Pulmonary artery endothelial cell (primary cell): ENCODE measurements around the gene PDLIM5. TPM values are rescaled to one million over a fixed set of nuclear protein-coding genes. Genes with fewer than 3 reads are reported as not detected.
"Not testable (repeated sequence)": the region's sequence is repeated elsewhere in the genome, so short reads cannot be mapped to it uniquely, and the experiment has no call there.

Experiments
- DNase-seq: peaks from one replicate; pipeline ENCODE4 v3.0.0-alpha.2; 2011; ENCODE audit warnings: low read depth, low spot score
- total RNA-seq: library from RNA; depleted of rRNA; stranded (reverse); fragments of >200 nt; gene quantifications from 2 replicates; pipeline ENCODE4 v1.2.3, GENCODE V29; 2014

The PDLIM5 gene
- 175 and 177 TPM in 2 replicates for total RNA-seq

DNA sequence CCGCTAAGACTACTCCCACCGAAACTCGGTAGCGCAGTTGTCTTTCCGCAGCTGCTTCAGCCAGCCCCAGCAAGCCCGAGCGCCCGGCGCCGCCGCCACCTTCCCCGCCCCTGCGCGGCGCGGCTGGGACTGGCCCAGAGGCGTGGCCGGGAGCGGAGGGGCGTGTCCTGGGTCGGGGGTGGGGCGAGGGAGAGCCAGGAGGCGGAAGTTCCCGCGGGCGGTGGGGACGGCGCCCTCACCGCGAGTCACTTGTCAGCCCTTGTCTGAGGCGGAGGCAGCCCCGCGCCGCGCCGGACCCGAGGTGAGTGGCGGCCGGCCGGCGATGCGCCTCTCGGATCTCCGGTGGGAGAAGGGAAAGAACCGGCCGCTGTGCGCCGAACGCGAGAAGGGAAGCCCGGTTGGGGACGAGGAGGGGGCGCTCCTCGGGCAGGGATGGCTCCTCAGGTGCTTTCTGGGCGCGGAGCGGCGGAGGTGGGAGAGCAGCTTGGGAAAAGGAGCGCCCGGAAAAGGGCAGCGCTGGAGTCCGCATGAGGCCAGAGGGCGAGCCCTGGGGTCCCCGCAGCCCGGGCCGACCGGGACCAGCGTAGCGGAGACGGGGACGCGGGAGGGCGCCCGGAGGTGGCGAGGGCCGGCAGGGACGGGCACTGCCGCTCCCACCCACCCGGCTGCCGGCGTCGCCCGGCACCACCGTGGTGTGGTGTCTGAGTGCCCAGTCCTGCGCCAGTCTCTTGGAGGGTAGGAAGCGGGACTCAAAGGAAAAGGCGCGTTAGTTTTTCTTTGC, at the start of gene PDLIM5:
Gene PDLIM5, plus strand, starts transcription at position 248 of the 781 bp plus-strand sequence. CDS start 3,347 bp downstream, outside the sequence.
- DNase-seq, result peak; percentile 67

DNA sequence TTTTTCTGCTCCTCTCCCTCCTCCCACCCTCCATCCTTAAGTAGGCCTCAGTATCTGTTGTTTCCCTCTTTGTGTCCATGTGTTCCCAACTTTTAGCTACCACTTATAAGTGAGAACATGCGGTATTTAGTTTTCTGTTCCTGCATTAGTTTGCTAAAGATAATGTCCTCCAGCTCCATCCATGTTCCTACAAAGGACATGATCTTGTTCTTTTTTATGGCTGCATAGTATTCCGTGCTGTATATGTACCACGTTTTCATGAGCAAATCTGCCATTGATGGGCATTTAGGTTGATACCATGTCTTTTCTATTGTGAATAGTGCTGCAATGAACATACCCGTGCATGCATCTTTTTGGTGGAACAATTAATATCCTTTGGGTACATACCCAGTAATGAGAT, 49.3 kb upstream of the PDLIM5 start:
- DNase-seq, result not testable (repeated sequence)

DNA sequence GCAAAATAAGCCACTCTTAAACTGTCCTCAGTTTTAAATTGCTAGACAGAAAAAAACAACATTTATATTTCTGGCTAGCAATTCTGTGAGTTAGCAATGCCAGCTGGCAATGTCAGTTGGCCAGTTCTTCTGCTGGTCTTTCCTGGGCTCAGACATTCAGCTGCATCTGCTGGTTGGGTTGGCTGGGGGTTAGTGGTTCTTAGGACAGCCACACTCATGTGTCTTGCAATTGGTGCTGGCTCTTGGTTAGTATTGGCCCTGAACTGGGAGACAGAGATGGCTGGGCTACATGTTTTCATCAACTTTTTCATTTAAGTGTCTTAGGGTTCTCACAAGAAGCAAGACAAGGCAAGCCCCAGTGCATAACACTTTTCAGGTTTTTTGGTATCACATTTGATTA, 48.0 kb upstream of the PDLIM5 start:
- no peak for DNase-seq

DNA sequence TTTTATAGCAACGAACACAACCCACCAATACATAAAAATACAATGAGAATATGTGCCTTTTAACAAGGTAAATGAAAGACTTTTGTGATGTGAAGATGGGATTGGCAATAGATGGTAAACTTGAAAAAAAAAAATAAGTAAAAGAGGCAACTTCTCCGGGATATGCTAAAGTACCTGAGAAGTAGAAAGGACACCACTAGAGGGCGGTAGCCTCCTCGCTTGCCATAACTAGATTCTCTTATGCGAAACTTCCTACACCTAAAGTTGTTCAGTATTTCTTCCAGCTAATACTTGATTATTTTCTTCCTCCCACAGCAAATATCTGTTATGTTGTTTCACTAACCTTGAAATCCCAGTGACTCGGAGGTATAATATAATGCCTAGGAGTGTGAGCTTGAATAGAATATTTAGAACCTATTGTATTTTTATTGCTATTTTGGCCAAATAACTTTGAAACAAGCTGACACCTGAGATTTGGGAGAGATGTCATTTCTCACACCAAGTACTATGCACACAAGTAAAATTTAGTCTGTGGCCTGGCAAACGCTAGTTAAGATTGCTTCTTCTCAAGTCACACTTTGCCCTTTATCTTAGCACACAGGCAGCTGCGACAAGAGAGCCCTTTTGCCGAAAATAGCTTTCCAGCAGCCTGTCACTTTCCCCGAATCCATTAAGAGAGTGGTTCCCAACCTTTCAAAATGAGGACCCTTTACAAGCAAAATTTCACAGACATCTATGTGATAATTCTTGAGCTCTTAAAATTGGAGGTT, 44.9 kb upstream of the PDLIM5 start:
- peak; percentile 67 for DNase-seq

DNA sequence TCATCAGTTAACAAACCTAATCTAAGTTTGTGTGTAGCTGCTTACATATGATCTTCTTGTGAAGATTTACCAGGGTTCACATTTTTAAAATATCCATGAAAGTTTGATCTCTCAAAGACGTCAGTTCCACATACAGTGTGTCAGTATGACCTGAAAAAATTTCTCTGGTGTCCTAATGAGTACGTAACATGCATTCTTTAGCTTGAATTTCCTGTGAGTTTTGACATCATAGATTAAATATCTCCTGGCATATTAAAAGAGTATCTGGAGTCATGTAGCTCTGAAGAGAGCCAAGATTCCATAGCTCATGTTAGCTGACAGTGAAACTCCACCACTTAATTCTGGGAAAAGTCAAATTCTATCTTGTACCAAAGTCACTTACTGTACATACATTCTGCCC, 43.9 kb upstream of the PDLIM5 start:
- DNase-seq, result no peak

DNA sequence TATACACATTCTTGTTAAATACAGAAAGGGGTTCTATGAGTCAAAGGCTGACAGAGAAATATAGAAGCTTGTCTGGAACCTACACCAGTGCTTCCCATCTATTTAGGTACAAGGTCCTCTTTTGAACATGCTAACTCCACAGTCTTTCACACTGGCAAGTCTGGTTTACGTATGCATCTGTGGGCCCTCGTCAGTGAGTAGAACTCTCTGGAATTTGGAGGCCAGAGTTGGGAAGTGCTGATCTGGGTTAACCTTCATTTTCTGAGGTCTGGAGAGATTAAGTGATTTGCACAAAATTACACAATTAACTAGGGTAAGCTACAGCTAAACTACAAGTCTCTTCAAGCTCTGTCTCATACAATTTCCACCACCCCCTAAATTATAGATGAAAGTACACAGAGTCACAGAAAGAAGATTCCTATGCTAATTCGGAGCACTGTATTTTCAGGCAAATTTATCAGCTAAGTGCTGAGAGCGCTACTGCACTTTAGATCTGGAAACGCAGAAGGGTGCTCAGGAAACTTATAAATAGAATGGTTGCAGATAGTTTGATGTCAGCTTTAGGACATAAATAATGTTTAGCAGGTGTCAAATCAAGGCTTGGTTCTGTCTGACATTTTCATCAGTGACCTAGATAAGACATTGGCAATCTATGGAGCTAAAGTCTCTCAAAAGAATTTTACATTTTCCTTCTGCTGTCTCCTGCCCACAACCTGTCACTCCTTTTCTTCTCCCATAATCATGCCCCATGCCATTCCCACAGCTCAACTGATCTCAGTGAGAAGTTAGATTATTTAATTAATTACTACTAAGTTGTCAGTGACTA, 43.0 kb upstream of the PDLIM5 start:
- no peak for DNase-seq

GRCh38 chr4:94409375-94409679, 42.4 kb upstream of the PDLIM5 start:
- DNase-seq, result no peak

DNA sequence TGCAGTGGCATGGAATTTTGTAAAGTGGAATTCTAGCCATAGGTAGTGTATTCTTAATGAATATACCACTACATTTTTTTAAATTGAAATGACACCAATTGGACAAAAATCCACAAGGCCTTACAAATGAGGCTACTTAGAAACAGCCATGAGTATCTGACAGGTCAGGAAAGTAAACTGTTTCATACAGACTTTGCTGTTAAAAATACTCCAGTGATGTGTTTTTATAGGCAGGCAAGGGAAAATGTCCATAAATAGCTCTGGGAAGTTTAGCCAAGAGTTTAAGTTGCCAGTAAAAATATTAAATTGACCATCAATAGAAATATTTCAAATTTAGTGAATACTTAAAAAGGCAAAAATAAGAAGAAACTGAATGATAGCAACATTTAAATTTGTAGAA, 41.8 kb upstream of the PDLIM5 start:
- DNase-seq, result no peak

- no peak for DNase-seq
These were observed 41.0 kb upstream of the PDLIM5 start for GRCh38 chr4:94410678-94411206.

DNA sequence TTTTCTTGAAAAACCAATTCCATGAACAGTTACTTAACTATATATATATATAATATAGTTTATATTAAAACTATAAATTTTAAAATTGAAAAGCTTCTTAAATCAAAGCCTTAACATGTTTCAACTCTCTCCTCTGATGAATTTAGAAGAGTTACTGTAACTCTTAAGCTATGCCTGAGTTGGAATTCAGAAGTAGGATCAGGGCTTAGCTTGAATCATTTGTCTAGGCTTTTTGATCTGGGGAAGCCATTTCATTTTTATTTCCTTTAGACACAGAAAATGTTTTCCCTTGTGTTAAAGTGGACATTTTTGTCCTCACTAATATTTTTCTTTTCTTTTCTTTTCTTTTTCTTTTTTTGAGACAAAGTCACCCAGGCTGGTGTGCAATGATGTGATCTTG, 40.4 kb upstream of the PDLIM5 start:
- DNase-seq, result no peak

DNA sequence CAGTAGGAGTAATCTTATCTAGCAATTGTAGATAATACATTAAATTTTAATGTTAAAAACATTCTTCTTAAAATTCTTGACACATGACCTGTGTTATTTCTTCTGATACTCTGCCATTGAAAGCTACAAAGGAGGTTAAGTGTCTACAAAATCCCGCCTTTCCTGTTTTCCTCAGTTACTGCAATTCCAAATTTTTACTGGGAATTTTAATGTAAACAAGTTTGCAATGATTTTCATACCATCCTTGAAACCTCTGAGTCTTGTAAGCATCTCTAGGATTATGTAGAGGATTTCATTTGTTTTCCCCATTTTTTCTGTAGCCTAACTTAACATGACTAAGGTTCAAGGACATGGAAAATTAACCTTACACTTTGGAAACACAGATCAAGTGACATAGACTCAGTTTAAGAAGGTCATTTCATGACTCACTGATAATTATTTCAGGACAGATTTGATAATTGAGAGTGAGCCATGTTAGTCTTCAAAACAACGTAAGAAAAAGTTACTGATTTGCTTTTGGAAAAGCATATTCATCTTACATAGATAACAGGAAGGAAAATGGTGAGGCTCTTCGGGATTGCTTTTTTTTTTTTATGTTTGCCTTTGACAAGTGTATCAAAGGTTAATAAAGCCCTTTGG, 39.6 kb upstream of the PDLIM5 start:
- DNase-seq, result no peak

DNA sequence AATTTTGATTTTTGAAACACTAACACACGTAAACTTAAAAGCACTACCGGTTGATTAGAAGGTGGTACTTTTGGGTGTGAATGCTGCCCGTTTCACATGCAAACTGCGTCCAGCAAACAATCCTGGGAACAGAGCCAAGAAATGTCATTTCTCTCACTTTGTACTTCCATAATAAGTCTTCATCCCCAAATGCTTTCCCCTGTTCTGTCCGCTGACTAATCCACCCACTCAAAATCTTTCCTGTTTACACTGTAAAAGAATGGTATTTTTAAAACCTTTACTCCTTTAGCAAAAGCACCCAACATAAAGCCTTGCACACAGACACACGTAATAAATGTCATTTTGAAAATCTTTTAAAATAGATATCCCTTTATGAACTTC, 39.1 kb upstream of the PDLIM5 start:
- peak; percentile 91 for DNase-seq

GRCh38 chr4:94413085-94413840, 38.5 kb upstream of the PDLIM5 start:
- no peak for DNase-seq

DNA sequence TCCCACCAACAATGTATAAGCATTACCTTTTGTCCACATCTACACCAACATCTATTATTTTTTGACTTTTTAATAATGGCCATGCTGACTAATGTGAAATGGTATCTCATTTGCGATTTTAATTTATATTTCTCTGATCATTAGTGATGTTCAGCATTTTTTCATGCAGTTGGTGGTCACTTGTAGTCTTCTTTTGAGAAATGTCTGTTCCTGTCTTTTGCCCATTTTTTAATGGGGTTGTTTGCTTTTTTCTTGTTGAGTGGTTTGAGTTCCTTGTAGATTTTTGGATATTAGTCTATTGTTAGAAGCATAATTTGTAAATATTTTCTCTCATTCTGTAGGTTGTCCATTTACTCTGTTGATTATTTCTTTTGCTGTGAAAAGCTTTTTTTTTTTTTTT, 36.8 kb upstream of the PDLIM5 start:
- no peak for DNase-seq

DNA sequence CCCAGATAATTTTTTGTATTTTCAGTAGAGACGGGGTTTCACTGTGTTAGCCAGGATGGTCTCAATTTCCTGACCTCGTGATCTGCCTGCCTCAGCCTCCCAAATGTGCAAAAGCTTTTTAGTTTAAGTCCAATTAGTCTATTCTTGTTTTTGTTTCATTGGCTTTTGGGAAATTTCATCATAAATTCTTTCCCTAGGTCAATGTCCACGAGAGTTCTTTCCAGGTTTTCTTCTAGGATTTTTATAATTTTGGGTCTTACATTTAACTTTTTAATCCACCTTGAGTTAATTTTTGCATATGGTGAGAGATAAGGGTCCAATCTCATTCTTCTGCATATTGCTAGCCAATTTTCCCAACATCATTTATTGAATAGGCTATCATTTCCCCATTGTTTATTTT, 36.3 kb upstream of the PDLIM5 start:
- no peak for DNase-seq

DNA sequence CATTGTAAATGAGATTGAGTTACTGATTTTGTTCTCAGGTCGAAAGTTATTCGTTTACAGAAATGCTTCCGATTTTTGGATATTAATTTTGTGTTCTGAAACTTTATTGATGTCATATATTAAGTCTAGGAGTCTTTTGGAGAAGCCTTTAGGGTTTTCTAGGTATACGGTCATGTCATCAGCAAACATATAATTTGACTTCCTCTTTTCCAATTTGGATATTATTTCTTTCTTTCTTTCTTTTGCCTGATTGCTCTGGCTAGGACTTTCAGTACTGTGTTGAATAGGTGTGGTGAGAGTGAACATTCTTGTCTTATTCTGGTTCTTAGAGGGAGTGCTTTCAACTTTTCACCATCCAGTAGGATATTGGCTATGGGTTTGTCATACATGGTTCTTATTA, 35.4 kb upstream of the PDLIM5 start:
- no peak for DNase-seq

- DNase-seq, result no peak
These were observed 34.8 kb upstream of the PDLIM5 start for GRCh38 chr4:94416981-94417380.

DNA sequence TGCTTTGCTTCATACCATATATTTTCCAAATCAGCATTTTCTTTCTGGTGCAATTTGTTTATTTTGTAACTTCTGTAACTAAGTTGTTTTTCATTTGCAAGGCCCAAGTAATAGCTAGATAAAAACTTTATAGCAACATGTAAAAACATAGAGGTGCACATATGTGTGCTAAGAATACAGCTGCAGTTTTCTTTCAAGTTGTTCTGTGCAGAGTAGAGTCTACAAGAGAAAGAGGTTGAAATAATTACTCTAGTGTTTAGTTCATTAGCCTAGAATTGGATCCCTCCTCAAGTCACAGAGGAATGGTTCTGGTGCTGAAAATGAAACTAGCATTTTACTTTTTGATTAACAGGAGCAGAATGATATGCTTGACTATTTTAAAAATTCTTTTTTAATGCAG, 32.2 kb upstream of the PDLIM5 start:
- DNase-seq, result no peak

DNA sequence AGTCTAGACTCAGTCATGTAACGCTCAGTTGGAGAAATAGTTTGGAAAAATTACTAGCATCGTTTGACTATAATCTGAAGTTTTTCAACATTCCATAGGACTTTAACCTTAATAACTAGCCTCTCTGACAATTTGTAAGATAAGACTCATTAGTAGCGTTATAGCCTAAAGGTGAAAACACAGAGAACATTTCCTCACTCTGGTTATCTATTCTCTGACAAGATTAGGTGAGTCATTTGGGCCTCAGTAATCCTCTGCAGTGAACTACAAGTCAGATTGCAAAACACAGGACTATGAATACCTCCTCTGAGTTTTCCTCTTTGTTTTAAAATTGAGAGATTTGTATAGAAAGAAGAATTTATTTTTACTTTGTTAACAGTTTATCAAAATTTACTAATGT, 31.8 kb upstream of the PDLIM5 start:
- DNase-seq, result no peak

DNA sequence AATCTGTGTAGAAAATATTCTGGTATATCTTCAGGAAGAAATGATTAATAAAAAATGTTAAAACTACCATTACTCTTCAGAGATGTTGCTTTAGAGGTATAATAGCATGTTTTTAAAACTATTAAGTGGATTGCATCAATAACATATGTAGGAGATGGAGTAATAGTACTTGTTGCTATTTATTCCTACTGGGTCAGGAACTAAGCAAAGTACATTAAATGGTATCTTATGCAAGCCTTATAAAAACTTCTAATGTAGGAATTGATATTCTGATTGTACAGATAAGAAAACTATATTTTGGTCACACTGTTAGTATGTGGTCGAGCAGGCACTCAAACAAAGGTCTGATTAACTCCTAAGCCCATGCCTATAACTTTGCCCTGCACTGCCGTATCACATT, 31.4 kb upstream of the PDLIM5 start:
- no peak for DNase-seq

- no peak for DNase-seq
These were observed 25.0 kb upstream of the PDLIM5 start for GRCh38 chr4:94426783-94427182.
